ENCODE measurements around the gene PDE8A.
"Not testable (repeated sequence)": the region's sequence is repeated elsewhere in the genome, so short reads cannot be mapped to it uniquely, and the experiment has no call there.

The PDE8A gene

DNA sequence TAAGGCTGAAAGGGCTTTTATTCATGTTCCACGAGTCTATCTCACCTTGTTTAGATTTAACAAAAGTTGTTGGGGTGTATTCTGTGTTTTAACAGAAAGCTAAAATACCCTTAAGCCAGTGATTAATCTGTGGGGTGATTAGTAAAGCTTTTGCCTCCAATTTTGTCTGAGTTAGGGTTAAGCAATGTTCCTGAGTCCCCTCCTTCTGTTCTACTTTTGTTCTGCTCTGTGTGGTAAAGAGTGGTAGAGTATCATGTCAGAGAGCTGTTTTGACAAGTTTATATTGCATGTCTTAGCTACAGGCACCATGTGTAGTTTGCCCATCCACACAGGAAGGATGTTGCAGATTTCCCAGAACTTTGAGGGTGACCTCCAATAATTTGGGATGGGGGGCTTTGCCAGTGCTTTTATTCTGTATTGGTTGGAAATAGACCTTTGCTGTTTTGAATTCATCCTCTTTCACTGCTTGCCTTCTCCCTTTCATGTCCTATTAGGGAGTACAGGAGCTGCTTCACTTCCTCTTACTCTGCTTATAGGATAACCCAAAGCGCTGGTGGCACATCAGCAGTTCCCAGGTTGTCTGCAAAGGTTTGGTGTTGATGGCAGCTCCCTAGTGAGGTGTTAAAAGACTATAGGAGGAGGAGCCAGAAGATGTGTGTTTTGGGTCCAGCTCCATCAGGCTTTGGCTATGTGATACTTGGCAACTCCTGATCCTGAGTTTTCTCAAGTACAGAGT lies 7.4 kb downstream of the PDE8A start:
- no peaks in the 10 kb centered on the region for H3K27me3 Mint-ChIP-seq
- peaks cover 4% of the 10 kb centered on the region for H3K36me3 Mint-ChIP-seq (ENCODE audit: insufficient read depth)
- no peak for DNase-seq
- no peaks in the 10 kb centered on the region for H3K9me3 Mint-ChIP-seq
- H3K27ac Mint-ChIP-seq = peak overlapping the region; percentile 22 to 51
- H3K4me1 Mint-ChIP-seq (ENCODE audit: low read depth in 2 of 2) = peaks cover 26 to 43% of the 10 kb centered on the region in 2 donors
- ATAC-seq (replicated peaks) = peak; percentile 46
- H3K4me3 Mint-ChIP-seq = peak overlapping the region in 1 of 2 donors; percentile 49

DNA sequence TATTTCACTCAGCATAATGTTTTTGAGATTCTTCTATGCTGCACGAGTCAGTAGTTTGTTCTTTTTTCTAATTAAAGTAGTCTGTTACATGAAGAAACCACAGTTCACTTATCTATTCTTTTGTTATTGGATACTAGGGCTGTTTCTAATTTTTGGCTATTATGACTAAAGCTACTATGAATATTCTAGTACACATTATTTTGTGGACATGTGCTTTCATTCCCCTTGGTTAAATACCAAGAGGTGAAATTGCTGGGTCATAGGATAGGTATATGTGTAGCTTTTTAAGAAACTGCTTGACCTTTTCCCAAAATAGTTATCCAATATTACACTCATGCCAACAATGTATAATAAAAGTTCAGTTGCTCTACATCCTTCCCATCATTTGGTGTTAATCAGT lies 8.9 kb downstream of the PDE8A start:
- Mint-ChIP-seq H3K27ac (peak overlapping the region in 1 of 2 donors; percentile 57), H3K27me3 (no peaks in the 10 kb centered on the region), H3K4me3 (no peak overlapping the region), H3K9me3 (no peaks in the 10 kb centered on the region), H3K4me1 (ENCODE audit: low read depth in 2 of 2) (peaks cover 25 to 33% of the 10 kb centered on the region in 2 donors), H3K36me3 (ENCODE audit: insufficient read depth) (peaks cover 4% of the 10 kb centered on the region)
- ATAC-seq (replicated peaks) = no peak
- DNase-seq = no peak

DNA sequence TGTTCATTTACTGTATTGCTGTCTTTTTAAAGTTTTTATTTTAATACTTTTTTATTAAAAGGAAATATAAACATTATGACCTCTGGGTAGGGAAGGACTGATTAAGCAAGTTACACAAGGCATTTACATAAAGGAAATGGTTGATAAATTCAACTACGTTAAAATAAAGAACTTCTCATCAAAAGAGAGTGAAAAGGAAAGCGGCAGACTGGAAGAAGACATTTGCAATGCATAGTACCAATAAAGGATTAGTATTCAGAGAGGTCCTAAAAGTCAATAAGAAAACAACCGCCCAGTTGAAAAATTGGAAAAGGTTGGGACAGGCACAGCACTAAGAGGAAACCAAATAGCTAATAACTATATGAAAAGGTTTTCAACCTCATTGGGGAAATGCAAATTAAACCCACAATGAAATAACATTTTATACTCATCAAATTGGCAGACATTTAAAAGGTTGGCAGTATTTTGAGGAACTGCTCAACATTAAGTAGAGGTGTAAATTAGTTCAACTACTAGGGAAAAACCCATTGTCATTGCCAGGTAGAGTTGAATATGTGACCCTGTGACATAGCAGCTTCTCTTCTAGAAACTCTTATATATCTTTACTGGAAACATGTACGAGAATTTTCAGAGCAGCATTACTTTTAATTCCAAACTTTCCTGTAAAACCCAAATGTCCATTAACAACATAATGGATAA lies 9.5 kb downstream of the PDE8A start:
- no peaks in the 10 kb centered on the region for H3K9me3 Mint-ChIP-seq
- no peak overlapping the region for H3K4me3 Mint-ChIP-seq
- peak overlapping the region in 1 of 2 donors; percentile 57 for H3K27ac Mint-ChIP-seq
- no peak for DNase-seq
- no peak for ATAC-seq (replicated peaks)
- peaks cover 22 to 33% of the 10 kb centered on the region in 2 donors for H3K4me1 Mint-ChIP-seq (ENCODE audit: low read depth in 2 of 2)
- peaks cover 4% of the 10 kb centered on the region for H3K36me3 Mint-ChIP-seq (ENCODE audit: insufficient read depth)
- H3K27me3 Mint-ChIP-seq = no peaks in the 10 kb centered on the region

DNA sequence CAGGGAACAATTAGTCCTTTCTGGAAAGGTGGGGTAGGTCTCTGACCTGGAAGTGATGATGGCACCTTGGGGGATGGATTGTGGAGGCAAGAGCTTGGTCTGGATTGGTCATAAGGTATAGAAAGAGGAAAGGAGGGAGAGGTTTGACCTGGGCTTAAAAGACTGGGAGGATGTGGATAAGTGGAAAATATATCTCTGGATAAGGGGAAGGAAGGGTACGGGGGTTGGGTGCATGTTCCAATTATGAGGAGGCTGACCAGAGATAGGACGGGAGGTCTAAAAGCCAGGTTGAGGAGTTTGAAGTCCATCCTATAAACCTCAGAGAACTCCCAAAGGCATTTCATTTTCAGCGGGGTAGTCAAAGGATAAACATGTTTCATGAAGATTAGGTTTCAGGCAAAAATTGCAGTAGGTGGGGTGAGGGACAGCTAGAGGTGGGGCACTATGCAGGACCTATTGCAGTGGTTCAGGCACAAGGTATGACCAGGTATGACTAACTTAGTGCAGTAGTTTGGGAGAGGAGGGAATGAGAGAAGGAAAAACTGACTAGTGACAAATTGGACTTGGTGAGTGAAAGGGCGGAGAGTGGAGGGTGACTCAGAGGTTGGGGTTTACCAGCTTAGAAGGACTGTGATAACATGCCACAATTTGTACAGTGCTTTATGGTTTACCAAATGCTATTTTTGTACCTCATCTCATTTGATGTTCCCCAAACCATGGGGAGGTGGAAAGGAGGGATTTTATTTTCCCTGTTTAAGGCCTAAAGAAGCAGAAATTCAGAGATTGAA lies 10.7 kb downstream of the PDE8A start:
- Mint-ChIP-seq H3K4me1 (ENCODE audit: low read depth in 2 of 2) (peaks cover 22 to 33% of the 10 kb centered on the region in 2 donors), H3K27me3 (no peaks in the 10 kb centered on the region), H3K27ac (peak overlapping the region in 1 of 2 donors; percentile 7), H3K9me3 (no peaks in the 10 kb centered on the region), H3K36me3 (ENCODE audit: insufficient read depth) (peaks cover 10% of the 10 kb centered on the region), H3K4me3 (no peak overlapping the region)
- ATAC-seq (replicated peaks) (peak; percentile 64), DNase-seq (no peak)

DNA sequence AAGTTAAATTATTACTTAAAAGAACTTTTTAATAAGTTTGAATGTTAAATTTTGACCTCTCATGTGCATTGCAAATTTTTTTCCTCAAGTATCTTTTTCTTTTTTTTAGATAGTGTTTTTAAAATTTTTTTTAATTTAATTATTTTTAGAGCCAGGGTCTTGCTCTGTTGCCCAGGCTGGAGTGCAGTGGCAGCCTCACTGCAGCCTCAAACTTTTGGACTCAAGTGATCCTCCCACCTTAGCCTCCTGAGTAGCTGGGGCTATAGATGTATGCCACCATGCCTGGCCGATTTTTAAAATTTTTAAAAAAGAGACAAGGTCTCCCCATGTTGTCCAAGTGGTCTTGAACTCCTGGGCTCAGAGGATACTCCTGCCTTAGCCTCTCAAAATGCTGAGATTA lies 14.4 kb downstream of the PDE8A start:
- H3K36me3 Mint-ChIP-seq (ENCODE audit: insufficient read depth) = peaks cover 21% of the 10 kb centered on the region
- DNase-seq = no peak
- no peaks in the 10 kb centered on the region for H3K9me3 Mint-ChIP-seq
- no peak for ATAC-seq (replicated peaks)
- peaks cover 14 to 26% of the 10 kb centered on the region in 2 donors for H3K4me1 Mint-ChIP-seq (ENCODE audit: low read depth in 2 of 2)
- H3K27ac Mint-ChIP-seq = no peak overlapping the region
- H3K27me3 Mint-ChIP-seq = no peaks in the 10 kb centered on the region
- H3K4me3 Mint-ChIP-seq = no peak overlapping the region

DNA sequence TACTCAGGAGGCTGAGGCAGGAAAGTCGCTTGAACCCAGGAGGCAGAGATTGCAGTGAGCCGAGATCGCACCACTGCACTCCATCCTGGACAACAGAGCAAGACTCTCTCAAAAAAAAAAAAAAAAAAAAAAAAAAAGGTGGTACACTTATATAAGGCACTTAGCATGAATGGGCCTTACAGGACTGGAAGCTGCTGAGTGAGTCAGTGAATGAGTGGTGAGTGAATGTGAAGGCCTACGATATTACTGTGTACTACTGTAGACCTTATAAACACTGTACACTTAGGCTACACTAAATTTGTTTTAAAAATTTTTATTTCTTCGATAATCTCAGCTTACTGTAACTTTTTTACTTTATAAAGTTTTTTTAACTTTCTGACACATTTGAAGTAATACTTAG lies 15.1 kb downstream of the PDE8A start:
- H3K27ac Mint-ChIP-seq; ATAC-seq (replicated peaks); H3K27me3 Mint-ChIP-seq; H3K9me3 Mint-ChIP-seq; H3K4me3 Mint-ChIP-seq; DNase-seq: not testable (repeated sequence)
- Mint-ChIP-seq H3K36me3 (ENCODE audit: insufficient read depth) (peaks cover 24% of the 10 kb centered on the region), H3K4me1 (ENCODE audit: low read depth in 2 of 2) (peaks cover 17 to 25% of the 10 kb centered on the region in 2 donors)

DNA sequence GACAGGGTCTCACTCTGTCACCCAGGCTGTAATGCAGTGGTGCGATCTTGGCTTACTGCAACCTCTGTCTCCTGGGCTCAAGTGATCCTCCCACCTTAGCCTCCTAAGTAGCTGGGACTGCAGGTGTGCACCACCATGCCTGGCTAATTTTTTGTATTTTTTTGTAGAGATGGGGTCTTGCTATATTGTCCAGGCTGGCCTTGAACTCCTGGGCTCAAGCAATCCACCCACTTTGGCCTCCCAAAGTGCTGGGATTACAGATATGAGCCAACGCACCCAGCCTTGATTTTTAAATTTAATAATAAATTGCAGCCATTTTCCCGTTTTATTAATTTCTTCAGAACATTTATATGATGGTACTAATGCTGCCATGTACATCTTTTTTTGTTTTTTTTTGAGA lies 15.6 kb downstream of the PDE8A start:
- not testable (repeated sequence) for H3K9me3 Mint-ChIP-seq; DNase-seq; H3K4me3 Mint-ChIP-seq; H3K27ac Mint-ChIP-seq; ATAC-seq (replicated peaks); H3K27me3 Mint-ChIP-seq
- peaks cover 16 to 21% of the 10 kb centered on the region in 2 donors for H3K4me1 Mint-ChIP-seq (ENCODE audit: low read depth in 2 of 2)
- H3K36me3 Mint-ChIP-seq (ENCODE audit: insufficient read depth) = peaks cover 23% of the 10 kb centered on the region

DNA sequence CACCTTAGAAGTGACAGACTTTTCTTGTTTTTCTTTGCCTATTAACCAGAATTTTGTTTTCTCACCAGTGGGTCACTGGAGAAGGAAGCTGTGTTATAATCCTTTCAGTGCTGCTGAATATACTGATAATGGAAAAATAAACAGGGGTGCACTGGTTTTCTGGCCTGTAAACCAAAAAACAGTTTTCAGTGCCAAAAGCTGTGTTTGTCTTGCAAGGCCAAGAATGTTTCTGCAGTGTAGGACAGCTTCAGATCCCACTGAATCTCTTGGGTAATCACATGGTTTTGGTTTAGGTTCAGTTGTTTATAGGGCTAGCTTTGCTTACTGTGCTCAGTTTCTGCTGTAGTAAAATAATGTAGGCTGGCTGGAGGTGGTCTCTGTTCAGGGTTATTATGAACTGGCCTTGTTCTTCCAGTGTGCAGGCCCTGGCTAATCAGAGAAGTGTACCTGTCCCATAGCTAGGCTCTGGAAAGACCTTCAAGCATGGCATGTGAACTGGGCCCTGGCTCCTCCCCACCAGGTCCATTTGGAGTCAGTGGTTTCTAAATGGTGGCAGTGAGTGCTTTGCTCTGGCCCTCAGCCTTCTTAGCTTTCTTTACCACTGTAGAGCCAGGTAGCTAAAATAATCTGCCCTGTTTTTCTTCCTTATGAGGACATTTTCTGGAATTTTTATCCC lies 18.7 kb downstream of the PDE8A start:
- no peak overlapping the region for H3K4me3 Mint-ChIP-seq
- no peaks in the 10 kb centered on the region for H3K9me3 Mint-ChIP-seq
- no peak overlapping the region for H3K27ac Mint-ChIP-seq
- H3K36me3 Mint-ChIP-seq (ENCODE audit: insufficient read depth) = peaks cover 24% of the 10 kb centered on the region
- peaks cover 11 to 18% of the 10 kb centered on the region in 2 donors for H3K4me1 Mint-ChIP-seq (ENCODE audit: low read depth in 2 of 2)
- H3K27me3 Mint-ChIP-seq = no peaks in the 10 kb centered on the region
- DNase-seq (no peak), ATAC-seq (replicated peaks) (no peak)

DNA sequence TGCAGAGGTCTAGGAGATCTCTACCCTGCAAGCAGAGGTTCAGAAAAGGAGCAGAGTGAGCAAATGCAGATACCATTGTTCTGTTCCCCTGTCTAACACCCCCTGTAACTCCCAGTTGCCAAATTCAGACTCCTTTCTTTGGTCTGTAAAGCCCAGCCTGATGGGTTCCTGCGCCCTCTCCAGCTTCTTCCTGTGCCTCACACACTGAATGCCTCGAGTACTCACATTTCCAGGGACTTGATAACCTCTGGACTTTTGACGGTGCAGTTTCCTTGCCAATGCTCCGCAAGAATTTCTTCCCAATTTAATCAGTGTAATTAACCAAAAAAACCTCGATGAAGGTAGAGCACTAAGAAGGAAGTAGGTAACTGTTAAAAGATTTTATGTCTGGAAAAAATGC lies 19.3 kb downstream of the PDE8A start:
- no peaks in the 10 kb centered on the region for H3K27me3 Mint-ChIP-seq
- no peaks in the 10 kb centered on the region for H3K9me3 Mint-ChIP-seq
- H3K36me3 Mint-ChIP-seq (ENCODE audit: insufficient read depth) = peaks cover 24% of the 10 kb centered on the region
- no peak overlapping the region for H3K4me3 Mint-ChIP-seq
- DNase-seq (no peak), ATAC-seq (replicated peaks) (no peak)
- H3K27ac Mint-ChIP-seq = no peak overlapping the region
- peaks cover 11 to 18% of the 10 kb centered on the region in 2 donors for H3K4me1 Mint-ChIP-seq (ENCODE audit: low read depth in 2 of 2)

DNA sequence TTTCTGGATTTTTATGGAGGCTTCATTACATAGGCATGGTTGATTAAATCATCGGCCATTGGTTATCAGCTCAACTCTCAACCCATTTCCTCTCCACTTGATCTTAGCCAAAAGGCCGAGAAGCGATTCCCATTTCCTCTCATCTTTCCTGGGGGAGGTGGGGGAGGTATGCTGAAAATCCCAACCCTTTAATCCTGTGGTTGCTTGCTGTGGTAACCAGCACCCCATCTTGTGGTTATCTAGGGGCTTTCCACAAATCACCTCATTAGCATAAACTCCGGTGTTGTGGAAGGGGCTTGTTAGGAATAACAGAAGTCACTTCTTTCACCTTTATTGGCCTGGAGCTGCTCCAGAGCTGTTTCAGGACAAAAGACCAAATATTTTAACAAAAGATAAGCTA lies 20.9 kb downstream of the PDE8A start:
- peak; percentile 62 for ATAC-seq (replicated peaks)
- Mint-ChIP-seq H3K4me3 (no peak overlapping the region), H3K36me3 (ENCODE audit: insufficient read depth) (peaks cover 16% of the 10 kb centered on the region), H3K9me3 (no peaks in the 10 kb centered on the region), H3K27ac (no peak overlapping the region), H3K4me1 (ENCODE audit: low read depth in 2 of 2) (peaks cover 18 to 22% of the 10 kb centered on the region in 2 donors), H3K27me3 (no peaks in the 10 kb centered on the region)
- no peak for DNase-seq

DNA sequence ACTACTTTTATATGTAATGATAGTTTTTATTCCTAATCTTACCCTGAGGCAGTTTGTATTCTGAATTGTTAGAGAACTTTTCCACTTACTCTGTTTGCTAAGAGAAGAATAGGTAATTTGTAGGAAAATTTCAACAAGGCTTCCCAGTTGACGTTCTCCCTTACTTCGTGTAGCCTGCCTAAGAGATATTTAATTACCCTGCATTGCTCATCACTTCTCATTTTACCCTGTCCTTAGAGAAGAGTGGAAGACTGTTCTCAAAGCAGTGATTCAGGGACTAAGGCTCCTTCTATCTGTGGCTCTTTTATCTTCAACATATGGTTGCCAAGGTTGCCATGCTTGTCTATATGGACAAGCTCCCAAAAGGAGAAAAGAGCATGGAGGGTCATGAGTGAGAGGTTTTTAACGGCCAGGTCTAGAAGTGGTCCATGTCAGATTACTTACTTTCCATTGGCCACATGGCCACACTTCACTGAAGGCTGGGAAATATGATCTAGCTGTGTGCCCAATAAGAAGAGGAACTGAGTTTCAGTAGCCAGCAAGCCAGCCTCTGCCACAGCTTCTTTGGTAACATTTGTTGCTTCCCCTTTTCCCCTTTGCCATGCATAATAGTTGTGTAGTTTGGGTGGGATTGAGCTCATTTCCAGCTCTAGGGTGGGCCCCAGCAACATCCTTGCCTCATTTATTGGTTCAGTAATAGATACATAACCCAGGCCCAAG lies 22.1 kb downstream of the PDE8A start:
- no peak for DNase-seq
- no peak for ATAC-seq (replicated peaks)
- no peaks in the 10 kb centered on the region for H3K27me3 Mint-ChIP-seq
- H3K9me3 Mint-ChIP-seq = no peaks in the 10 kb centered on the region
- H3K36me3 Mint-ChIP-seq (ENCODE audit: insufficient read depth) = peaks cover 11% of the 10 kb centered on the region
- peaks cover 22 to 31% of the 10 kb centered on the region in 2 donors for H3K4me1 Mint-ChIP-seq (ENCODE audit: low read depth in 2 of 2)
- no peak overlapping the region for H3K27ac Mint-ChIP-seq
- no peak overlapping the region for H3K4me3 Mint-ChIP-seq

DNA sequence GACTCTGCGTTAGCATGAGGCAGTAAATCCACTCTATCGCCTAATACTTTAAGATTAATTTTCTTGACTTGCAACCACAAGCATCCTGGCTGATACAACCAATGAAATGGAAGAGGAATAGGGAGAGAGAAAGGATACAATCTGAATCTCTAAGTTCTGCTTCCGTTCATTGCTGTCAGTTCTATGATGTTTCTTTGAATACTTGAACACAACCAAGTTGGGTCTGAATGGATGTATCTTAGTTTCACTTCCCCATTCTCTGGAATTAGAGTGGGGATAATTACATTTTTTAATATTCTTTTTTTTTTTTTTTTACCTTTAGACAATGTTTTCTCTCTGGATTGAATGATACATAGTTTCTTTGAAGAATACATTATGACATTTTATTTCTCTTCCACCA lies 22.9 kb downstream of the PDE8A start:
- Mint-ChIP-seq H3K9me3 (no peaks in the 10 kb centered on the region), H3K4me1 (ENCODE audit: low read depth in 2 of 2) (peaks cover 22 to 32% of the 10 kb centered on the region in 2 donors), H3K27ac (no peak overlapping the region), H3K4me3 (no peak overlapping the region), H3K27me3 (no peaks in the 10 kb centered on the region), H3K36me3 (ENCODE audit: insufficient read depth) (peaks cover 11% of the 10 kb centered on the region)
- DNase-seq (no peak), ATAC-seq (replicated peaks) (no peak)

DNA sequence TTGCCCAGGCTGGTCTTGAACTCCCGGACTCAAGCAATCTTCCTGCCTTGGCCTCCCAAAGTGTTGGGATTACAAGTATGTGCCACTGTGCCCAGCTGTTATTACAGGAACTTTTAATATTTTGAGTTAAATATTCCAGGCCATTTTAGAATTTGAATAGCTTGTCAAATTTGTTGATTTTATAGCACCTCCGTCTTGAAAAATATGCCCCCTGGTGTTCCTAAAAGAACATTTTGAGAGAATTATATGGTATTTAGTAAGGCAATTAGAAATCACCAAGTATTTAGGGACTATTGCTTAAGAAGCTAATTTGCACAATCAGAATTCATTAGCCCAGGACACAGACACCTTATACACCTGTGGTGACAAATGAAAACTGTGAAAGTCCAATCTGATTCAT lies 23.7 kb downstream of the PDE8A start:
- H3K9me3 Mint-ChIP-seq = no peaks in the 10 kb centered on the region
- no peak for ATAC-seq (replicated peaks)
- peaks cover 11% of the 10 kb centered on the region for H3K36me3 Mint-ChIP-seq (ENCODE audit: insufficient read depth)
- no peaks in the 10 kb centered on the region for H3K27me3 Mint-ChIP-seq
- no peak for DNase-seq
- H3K27ac Mint-ChIP-seq = no peak overlapping the region
- no peak overlapping the region for H3K4me3 Mint-ChIP-seq
- H3K4me1 Mint-ChIP-seq (ENCODE audit: low read depth in 2 of 2) = peaks cover 22 to 34% of the 10 kb centered on the region in 2 donors
